ENCODE measurements around the gene RTKN. TPM values are rescaled to one million over a fixed set of nuclear protein-coding genes. Genes with fewer than 3 reads are reported as not detected.

The RTKN gene
- total and polyA plus RNA-seq, 9 of the 15 experiments (the other 6 are each of a cell fraction or from before 2014, with no cell fraction given): 0.14 to 6.9 (median 3.6) TPM

GRCh38 chr2:74440378-74441169, 1.2 kb downstream of the RTKN start (continued):
- TF ChIP-seq FOXA3 (CRISPR knock-in tag; conservative IDR thresholded peaks at IDR 0.05 in 1 of 2, IDR thresholded peaks at IDR 0.05 in 1 of 2): no peak
- TF ChIP-seq RUNX1 (IDR thresholded peaks at IDR 0.05; ENCODE audit: low read depth): no peak
- TF ChIP-seq, protein P1, sequence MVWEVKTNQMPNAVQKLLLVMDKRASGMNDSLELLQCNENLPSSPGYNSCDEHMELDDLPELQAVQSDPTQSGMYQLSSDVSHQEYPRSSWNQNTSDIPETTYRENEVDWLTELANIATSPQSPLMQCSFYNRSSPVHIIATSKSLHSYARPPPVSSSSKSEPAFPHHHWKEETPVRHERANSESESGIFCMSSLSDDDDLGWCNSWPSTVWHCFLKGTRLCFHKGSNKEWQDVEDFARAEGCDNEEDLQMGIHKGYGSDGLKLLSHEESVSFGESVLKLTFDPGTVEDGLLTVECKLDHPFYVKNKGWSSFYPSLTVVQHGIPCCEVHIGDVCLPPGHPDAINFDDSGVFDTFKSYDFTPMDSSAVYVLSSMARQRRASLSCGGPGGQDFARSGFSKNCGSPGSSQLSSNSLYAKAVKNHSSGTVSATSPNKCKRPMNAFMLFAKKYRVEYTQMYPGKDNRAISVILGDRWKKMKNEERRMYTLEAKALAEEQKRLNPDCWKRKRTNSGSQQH (CRISPR knock-in tag; IDR thresholded peaks at IDR 0.05): no peak
- no peak for TF ChIP-seq CEBPG (CRISPR knock-in tag; IDR thresholded peaks at IDR 0.05)
- no peak for TF ChIP-seq CEBPG (tag; conservative IDR thresholded peaks at IDR 0.05 in 1 of 2, IDR thresholded peaks at IDR 0.05 in 1 of 2)
- TF ChIP-seq BCL6 (CRISPR knock-in tag; IDR thresholded peaks at IDR 0.05): no peak
- no peak for TF ChIP-seq NFRKB (IDR thresholded peaks at IDR 0.05; ENCODE audit: low read depth)
- TF ChIP-seq ESRRA (IDR thresholded peaks at IDR 0.05; ENCODE audit: borderline replicate concordance, low read depth): no peak
- TF ChIP-seq GABPA (tag; conservative IDR thresholded peaks at IDR 0.05; ENCODE audit: low read depth): peak; percentile 56
- no peak for TF ChIP-seq SP2 (IDR thresholded peaks at IDR 0.05; ENCODE audit: extremely low read depth, low read depth, low read length, poor library complexity, severe bottlenecking)
- peak; percentile 62; the same call in 1 of the 2 replicates for TF ChIP-seq SMAD4 (CRISPR knock-in tag; conservative IDR thresholded peaks at IDR 0.05)
- no peak for TF ChIP-seq ZNF3 (CRISPR knock-in tag; IDR thresholded peaks at IDR 0.05)
- no peak for TF ChIP-seq PML (IDR thresholded peaks at IDR 0.05; ENCODE audit: low read length)
- no peak for TF ChIP-seq LEF1 (IDR thresholded peaks at IDR 0.05)
- TF ChIP-seq, protein P2, sequence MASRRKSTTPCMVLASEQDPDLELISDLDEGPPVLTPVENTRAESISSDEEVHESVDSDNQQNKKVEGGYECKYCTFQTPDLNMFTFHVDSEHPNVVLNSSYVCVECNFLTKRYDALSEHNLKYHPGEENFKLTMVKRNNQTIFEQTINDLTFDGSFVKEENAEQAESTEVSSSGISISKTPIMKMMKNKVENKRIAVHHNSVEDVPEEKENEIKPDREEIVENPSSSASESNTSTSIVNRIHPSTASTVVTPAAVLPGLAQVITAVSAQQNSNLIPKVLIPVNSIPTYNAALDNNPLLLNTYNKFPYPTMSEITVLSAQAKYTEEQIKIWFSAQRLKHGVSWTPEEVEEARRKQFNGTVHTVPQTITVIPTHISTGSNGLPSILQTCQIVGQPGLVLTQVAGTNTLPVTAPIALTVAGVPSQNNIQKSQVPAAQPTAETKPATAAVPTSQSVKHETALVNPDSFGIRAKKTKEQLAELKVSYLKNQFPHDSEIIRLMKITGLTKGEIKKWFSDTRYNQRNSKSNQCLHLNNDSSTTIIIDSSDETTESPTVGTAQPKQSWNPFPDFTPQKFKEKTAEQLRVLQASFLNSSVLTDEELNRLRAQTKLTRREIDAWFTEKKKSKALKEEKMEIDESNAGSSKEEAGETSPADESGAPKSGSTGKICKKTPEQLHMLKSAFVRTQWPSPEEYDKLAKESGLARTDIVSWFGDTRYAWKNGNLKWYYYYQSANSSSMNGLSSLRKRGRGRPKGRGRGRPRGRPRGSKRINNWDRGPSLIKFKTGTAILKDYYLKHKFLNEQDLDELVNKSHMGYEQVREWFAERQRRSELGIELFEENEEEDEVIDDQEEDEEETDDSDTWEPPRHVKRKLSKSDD (conservative IDR thresholded peaks at IDR 0.05; ENCODE audit: low read length): no peak
- no peak for TF ChIP-seq HMGXB4 (CRISPR knock-in tag; IDR thresholded peaks at IDR 0.05)
- no peak for TF ChIP-seq HNRNPL (IDR thresholded peaks at IDR 0.05; ENCODE audit: low read depth, low read length)
- TF ChIP-seq RBM34 (IDR thresholded peaks at IDR 0.05; ENCODE audit: borderline replicate concordance, insufficient read depth, low read length): no peak
- 0 out of 2 replicates have a peak, but pooled peaks have one; percentile 7 for TF ChIP-seq BCOR (IDR thresholded peaks at IDR 0.05)
- TF ChIP-seq RAD21 (CRISPR knock-in tag; conservative IDR thresholded peaks at IDR 0.05 in 1 of 2, IDR thresholded peaks at IDR 0.05 in 1 of 2): 0 out of 4 replicates have a peak, but pooled peaks of 1 of the 2 experiments have one; percentile 19
- TF ChIP-seq ASH1L (IDR thresholded peaks at IDR 0.05; ENCODE audit: borderline replicate concordance, low read depth, partially characterized antibody): no peak
- TF ChIP-seq JUND (IDR thresholded peaks at IDR 0.05; ENCODE audit: borderline replicate concordance, low read depth, low read length): no peak
- no peak; the same call in 2 of the 3 replicates for TF ChIP-seq JUND (tag; IDR thresholded peaks at IDR 0.05; ENCODE audit: borderline replicate concordance, low read depth, low read length)

Data from K562 (cell line).